ENCODE measurements around the gene CIZ1.
"Not testable (repeated sequence)": the region's sequence is repeated elsewhere in the genome, so short reads cannot be mapped to it uniquely, and the experiment has no call there.

Gene CIZ1

DNA sequence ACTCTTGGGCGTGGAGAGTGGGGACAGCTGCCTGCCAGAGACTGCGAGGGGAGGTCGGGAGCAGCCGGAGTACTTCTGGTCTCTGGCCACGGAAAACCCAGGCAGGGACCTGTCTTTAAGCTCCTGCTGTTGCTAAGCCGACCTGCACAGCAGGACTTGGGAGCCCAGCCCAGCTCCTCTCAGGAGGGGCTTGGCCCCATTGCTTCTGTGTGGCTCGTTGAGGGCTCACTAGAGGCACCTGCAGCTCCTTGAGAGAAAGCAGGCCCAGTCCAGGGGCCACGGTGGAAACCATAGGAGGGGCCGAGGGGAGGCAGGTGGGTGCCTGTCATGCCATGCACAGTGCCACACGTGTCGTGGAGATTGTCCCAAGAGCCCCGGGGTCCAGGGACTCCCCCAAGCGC lies 45.4 kb downstream of the CIZ1 start:
- no peak for DNase-seq (ENCODE audit: low spot score)

DNA sequence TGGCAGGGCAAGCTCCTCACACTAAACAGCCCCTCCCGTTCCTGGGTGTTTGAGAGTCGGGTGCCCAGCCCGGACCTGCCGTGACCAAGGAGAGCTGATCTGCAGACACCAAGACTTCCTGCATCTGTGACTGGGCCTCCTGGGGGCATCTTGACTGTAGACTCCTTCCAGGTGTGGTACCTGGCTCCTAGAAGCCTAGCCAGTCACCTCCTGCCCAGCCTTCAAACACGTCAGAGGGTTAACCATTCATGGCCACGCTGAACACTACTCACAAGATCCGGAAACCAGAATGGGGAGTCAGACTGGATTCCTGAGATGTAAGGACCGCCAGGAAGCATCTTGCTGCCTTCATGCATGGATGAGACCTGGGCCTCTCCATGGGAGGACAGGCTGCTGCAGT lies 45.8 kb downstream of the CIZ1 start:
- no peak for DNase-seq (ENCODE audit: low spot score)

GRCh38 chr9:128144239-128145181 lies 46.9 kb downstream of the CIZ1 start:
- no peak for DNase-seq (ENCODE audit: low spot score)

GRCh38 chr9:128143525-128144238 lies 47.7 kb downstream of the CIZ1 start:
- no peak for DNase-seq (ENCODE audit: low spot score)

- DNase-seq (ENCODE audit: low spot score), result no peak
Observed at GRCh38 chr9:128142596-128142995, 48.8 kb downstream of the CIZ1 start.

GRCh38 chr9:128142061-128142460 lies 49.3 kb downstream of the CIZ1 start:
- no peak for DNase-seq (ENCODE audit: low spot score)

DNA sequence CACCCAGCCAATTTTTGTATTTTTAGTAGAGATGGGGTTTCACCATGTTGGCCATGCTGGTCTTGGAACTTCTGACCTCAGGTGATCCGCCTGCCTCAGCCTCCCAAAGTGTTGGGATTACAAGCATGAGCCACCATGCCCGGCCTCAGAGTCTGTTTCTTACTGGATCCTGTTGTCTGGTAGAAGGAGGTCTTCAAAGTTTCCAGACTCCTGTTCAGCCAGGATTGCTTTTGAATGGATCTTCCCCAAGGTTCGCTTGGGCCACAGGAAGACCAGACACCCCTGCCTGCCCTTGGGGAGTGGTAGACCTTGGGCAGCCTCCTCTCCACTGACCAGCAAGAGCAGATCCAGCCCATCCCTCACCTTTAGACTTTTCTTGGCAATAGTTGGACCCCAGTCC lies 49.8 kb downstream of the CIZ1 start:
- DNase-seq (ENCODE audit: low spot score), result no peak

DNA sequence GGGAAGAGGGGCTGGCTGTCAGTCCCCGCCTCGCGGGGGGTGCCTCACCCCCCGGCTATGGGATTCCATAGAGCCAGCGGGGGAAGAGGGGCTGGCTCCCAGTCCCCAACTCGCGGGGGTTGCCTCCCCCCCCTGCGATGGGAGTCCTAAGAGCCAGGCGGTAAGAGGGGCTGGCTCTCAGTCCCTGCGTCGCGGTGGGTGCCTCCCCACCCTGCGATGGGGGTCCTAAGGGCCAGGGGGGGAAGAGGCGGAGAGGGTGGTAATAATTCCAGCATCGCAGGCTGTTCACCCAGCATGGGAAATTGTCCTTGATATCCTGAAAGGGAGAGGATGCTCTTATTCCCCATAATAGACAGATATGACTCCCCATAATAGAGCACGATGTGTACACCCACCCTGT lies 51.8 kb downstream of the CIZ1 start:
- no peak for DNase-seq (ENCODE audit: low spot score)

DNA sequence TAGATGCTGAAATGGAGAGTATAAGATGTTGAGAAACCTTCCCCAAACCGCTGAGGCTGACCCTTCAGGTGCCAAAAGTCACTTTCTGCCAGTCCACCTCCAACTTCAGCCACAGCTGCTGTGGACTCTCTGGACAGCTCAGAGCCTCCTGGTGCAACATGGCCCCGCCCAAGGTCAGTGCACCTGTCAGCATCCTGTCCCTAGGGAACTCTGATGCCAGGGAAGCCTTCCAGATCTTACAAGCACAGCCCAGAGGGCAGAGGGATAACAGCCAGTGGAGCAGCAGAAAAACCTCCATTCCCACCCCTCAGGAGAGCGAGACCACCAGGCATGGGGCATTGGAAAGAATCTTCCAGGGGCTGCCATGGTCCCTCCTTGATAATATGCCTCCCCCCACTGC lies 53.4 kb downstream of the CIZ1 start:
- no peak for DNase-seq (ENCODE audit: low spot score)

DNA sequence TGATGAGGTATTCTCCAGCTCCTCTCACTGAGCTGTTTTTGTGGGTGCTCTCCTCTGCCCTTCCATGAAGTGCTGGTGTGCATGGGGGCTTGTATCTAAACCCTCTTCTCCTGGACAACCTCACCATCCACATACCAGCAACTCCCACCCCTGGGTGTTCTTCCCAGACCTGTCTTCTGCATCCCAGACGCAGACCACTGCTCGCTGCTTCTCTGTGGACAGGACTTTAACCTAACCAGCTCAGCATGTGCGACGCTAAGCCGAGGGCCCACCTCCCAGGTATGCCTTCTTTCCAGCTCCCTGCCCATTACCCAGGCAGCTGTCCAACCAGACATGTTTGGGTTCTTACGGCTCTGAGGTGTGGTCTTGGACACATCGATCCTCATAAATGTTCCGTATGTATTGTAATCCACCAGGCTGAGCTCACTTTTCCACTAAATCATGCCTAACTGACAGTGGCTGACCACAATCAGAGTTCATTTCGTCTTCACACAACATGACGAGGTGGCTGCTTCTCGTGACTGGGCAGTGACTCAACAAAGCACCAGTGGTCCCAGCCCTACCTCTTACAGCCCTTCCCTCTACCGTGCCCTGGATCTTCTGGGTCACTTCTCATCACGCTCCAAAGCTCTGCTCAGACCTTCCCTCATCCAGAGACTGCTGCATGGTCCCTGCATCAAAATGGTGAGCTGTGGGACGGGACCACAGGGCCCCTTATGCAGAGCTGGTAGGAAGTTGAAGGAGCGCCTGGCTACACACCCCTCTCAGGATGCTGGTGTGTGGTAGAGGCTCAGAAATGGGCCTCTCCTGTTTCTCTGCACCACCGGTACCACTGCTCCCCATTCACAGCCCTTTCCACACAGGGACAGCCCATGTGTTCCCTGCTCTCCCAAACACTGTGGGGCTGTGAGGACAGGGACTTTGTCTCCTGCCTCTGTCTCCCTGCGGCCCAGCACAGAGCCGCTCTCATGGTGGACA lies 54.3 kb downstream of the CIZ1 start:
- DNase-seq (ENCODE audit: low spot score), result no peak

GRCh38 chr9:128135561-128135960 lies 55.8 kb downstream of the CIZ1 start:
- not testable (repeated sequence) for DNase-seq (ENCODE audit: low spot score)

DNA sequence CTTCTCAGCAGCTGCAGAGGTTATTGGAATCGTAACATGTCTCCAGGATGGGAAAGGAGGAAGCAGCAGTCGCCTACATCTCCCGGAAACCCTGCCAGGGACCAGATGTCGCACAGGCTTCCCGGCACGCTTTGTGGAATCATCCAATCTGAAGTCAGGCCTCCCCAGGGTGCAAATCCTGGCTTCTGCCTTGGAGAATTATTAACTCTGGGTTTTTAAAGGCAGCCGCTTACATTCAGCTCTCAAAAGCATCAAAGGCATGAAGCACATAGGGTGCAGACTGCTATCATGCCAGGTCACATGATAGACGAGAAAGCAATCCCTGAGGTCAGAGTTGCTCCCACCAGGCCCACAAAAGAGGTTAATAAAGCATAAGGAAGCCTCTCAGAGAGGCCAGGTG lies 59.2 kb downstream of the CIZ1 start:
- DNase-seq (ENCODE audit: low spot score), result not testable (repeated sequence)

DNA sequence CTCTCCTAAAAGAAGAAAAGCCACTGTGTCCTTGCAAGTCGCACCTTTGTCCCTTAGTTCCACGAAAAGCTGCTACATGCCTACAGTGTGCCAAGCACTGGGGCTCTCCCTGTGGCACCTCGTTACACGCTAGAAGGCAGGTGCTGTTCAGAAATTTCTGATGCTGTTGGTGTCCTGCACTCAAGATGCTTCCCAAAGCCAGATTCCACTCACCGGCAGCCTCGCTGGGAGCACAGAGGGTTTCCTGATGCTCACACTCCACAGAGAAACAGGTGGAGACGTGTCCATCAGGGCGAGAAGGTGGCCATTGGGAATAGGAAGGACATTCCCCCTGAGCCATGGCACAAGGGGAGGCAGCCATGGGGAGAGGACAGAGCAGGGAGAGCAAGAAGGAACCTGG lies 60.0 kb downstream of the CIZ1 start:
- DNase-seq (ENCODE audit: low spot score), result not testable (repeated sequence)

DNA sequence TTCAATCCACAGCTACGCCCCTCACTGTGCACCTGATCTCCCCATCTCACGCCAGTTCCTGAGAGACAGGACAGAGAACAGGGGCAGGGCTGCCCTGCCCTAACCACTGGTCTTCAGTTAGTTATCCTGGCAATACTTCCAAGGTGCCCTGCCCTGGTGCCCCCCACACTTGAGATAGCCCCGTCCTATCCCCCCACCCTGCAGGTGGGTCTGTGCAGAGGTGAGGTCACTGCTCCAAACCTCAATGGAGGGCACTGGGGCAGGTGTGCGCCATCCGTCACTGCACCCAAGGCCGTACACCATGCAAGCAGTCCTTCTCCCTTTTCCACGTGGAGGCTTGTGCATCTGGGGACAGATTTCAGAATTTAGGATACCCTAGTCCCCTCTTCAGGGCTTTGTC lies 60.7 kb downstream of the CIZ1 start:
- not testable (repeated sequence) for DNase-seq (ENCODE audit: low spot score)

DNA sequence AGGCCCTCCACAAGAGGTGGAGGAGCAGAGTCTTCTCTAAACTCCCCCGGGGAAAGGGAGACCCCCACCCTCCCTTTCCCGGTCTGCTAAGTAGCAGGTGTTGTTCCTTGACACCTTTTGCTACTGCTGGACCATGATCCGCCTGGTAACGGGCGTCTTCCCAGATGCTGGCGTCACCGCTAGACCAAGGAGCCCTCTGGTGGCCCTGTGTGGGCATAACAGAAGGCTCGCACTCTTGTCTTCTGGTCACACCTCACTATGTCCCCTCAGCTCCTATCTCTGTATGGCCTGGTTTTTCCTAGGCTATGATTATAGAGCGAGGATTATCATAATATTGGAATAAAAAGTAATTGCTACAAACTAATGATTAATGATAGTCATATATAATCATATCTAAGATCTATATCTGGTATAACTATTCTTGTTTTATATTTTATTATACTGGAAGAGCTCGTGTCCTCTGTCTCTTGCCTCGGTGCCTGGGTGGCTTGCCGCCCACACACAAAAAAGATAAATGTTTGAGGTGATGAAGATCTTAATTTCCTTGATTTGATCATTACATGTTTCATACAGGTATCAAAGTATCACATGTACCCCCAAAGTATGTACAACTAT lies 61.3 kb downstream of the CIZ1 start:
- not testable (repeated sequence) for DNase-seq (ENCODE audit: low spot score)

DNA sequence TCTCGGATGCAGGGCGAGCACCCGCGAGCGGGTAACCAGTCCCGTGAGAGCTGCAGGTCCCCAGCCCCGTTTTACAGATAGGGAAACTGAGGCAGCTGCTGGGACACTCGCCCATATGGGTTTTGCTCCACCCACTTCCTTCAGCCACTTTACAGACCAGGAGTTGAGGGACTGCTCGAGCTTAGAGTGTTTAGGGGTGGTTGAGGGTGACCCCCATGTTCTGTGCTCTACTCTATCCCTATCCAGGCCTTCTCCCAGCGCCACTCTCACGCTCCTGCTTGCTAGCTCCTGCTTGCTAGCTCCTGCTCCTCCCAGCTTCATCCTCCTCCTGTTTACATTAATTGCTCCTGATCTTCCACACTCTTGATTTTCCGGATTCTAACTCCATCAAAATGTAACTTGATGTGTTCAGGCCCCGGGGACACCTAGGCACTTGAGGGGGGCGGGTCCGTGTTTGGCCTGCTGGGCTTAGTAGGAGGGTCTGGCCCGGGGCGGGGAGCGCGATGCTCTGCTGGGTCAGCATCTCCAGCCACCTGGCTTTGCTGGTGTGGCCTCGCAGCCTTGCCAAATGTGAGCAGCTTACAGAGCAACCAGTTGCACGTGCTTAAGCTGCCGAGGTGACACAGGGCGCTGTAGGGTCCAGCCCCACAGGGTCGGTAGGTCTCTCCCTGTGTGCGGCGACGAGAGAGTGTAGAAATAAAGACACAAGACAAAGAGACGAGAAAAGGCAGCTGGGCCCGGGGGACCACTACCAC lies 62.4 kb downstream of the CIZ1 start:
- DNase-seq (ENCODE audit: low spot score), result no peak

DNA sequence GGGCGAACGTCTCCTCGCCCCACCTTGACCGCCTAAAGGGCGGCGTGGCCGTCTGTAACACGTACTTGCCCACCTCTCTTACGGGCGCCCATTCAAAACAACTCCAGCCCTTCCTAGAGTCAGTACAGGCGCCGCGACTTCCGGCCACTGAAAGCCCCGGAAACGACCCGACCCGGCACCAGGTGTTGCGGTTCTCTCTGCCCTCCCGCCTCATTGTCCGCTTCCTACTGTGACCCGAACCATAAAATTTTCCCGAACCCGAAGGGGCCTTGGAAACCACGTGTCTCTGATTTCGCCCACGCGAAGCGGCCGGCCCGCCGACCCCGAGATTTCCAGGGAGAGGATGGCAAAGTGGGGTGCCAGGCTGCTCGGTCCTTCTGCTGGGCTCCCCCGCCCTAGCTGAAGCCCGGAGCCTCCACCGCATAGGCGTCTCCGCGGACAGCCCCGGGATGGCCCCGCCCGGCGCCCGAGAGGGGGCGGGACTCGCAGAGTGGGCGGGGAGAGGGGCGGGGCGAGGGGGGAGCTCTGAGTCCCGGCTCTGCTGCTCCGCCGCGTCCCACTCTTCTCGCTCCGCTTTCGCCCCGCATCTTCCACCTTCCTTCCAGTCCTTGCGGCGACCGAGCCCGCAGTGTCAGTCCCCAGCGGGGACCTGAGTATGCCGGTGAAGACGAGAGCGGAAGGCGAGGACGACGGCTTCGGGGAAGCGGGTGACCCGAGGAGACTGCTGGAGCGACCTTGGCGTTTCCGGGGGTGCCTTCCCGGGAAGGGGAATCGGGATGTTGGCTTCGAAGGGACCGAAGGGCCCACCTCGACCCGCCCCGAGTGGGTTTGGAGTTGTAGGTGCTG lies 63.2 kb downstream of the CIZ1 start:
- peak; percentile 88 for DNase-seq (ENCODE audit: low spot score)

DNA sequence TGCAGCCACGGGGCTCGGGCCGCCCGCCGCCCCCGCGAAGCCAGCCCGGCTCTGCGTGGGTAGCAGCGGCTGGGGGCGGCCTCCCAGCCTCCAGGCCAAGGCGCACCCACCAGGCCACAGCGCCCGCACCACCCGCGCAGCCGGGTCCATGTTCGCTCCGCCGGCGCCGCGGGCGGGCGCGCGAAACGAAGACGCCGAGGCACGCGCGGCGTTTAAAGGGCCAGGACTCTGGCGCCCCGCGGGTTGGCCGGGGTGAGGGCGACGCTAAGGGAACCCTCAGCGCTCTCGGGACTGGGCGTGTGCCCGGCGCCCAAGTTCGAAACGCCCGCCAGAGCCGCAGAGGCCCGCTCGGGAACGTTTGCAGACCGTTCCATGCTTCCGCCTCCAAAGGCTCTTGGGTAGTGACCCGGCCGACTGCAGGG lies 63.8 kb downstream of the CIZ1 start, which contains the start of gene PTGES2:
TSS of gene PTGES2 (minus strand) at position 162 of the 422 bp plus-strand sequence. CDS start at position 150, 12 bp downstream.
- peak; percentile 88 for DNase-seq (ENCODE audit: low spot score)

DNA sequence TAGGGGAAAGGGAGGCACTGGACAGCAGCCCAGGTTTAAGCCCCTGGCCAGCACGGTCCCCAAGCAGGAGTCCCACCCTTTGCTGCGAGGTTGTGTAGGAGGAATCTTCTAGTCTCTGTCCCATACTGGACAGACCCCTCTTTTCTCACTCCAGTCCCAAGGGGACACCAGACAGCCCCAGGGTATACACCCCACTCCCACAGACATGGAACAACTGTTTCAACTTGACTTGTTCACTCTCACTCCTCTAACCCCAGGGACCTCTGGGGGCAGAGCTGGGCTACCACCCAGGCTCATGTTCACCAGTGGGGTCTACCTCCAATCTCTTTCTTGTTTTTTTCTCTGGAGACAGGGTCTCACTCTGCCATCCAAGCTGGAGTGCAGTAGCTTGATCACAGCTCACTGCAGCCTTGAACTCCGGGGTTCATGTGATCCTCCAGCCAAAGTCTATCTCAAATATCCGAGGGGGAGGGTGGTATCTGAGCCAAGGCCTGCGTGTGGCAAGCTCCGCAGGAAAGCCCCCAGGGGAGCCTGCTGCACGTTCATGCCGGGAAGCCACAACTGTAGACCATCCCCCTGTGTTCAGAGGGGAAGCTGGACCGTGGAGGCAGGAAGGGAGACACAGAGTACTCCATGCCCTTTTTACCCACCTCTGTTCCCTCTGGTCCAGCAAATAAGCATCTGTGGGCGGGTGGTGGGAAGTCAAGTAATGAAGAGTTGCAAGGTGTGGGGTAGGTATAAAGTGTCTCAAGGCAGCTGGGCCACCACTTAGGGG lies 65.6 kb downstream of the CIZ1 start:
- DNase-seq (ENCODE audit: low spot score), result no peak

Data from hematopoietic multipotent progenitor cell treated with erythropoietin and hydrocortisone succinate and interleukin-3 and kit ligand, for 15 days (in vitro differentiated cells).